ENCODE measurements around the gene PIGW.

- no peak for TF ChIP-seq POLR2A (IDR thresholded peaks at IDR 0.05; ENCODE audit: low read depth, low read length)
- no peak for TF ChIP-seq POLR2AphosphoS5 (IDR thresholded peaks at IDR 0.05; ENCODE audit: low read depth, low read length)
- no peak for TF ChIP-seq TAF1 (IDR thresholded peaks at IDR 0.05; ENCODE audit: low read depth, low read length)
- TF ChIP-seq POU2F2 (IDR thresholded peaks at IDR 0.05; ENCODE audit: low read depth, low read length): no peak
- TF ChIP-seq SPI1 (IDR thresholded peaks at IDR 0.05; ENCODE audit: low read depth, low read length): no peak
- TF ChIP-seq PAX5 (IDR thresholded peaks at IDR 0.05; ENCODE audit: insufficient read depth, low read length, severe bottlenecking): no peak
These were observed 11.8 kb downstream of the PIGW start for GRCh38 chr17:36546418-36547093.
